T-helper 1 cell treated with Interleukin-12 subunit alpha and Interleukin-12 subunit beta and Interleukin-4 antibody, amounts not matched to agents 30 ng/mL and 1 ng/mL, for 36 hours (primary cell): ENCODE measurements around the gene GTF2F2. TPM values are rescaled to one million over a fixed set of nuclear protein-coding genes. Genes with fewer than 3 reads are reported as not detected.

Source experiments
- intact Hi-C: fragments of 100-400 bp; cut with micrococcal nuclease; formaldehyde crosslinking; loops from one replicate; pipeline ENCODE4 v1.15.1; 2024
- total RNA-seq: library from RNA; stranded (reverse); gene quantifications from 2 replicates; pipeline ENCODE4 v1.2.3, GENCODE V29; 2022

The GTF2F2 gene
- total RNA-seq, 1 donor from 2014 or later: 21.1 TPM

GRCh38 chr13:45332036-45332830 lies 211.9 kb downstream of the GTF2F2 start:
- intact Hi-C loops: no loop called here

- intact Hi-C loops: no loop called here
Observed at GRCh38 chr13:45332831-45333219, 212.5 kb downstream of the GTF2F2 start.

DNA sequence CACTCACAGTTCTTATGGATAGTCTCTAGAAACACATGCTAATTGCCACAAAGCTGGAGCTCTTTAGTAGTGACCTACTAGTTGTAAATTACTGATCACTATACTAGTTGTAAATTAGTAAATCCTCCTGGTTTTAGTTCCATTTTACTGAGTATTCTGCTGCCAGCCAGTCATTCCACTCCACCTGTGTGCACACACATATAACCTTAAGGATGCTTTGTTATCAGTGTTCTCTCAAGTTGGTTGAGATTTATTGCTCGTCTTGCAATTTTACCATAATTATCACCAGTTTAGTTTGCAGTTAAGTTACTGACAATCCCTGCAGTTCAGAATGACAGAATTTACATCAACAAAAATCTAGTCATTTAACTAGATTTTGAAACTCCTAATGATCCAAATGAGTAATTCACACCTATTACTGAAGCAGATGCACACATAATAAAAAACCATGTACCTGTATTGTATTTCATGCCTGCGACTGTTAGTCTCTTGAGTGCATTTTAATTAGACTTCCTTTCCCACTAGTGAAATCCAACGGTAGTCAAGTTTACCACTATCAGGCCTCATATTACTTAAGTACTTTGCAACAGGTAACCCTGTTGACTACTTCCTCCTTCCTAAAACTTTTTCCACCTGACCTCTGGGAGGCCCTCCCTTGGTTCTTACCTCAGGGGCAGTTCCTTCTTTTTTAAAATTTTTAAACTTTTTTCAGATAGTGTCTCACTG lies 213.1 kb downstream of the GTF2F2 start:
- intact Hi-C loops: no loop called here

Other genes starting within 250 kb of the GTF2F2 start
- gene NUFIP1, start 131.0 kb upstream of the GTF2F2 start, total RNA-seq: 6.4 and 6.5 TPM in 2 replicates
- 24.3 and 28.8 TPM in 2 replicates for gene GPALPP1, start 131.0 kb upstream of the GTF2F2 start, total RNA-seq
- not detected in 2 replicates for gene KCTD4, start 80.5 kb downstream of the GTF2F2 start, total RNA-seq
- gene TPT1, start 220.7 kb downstream of the GTF2F2 start, total RNA-seq: 4,192 and 4,203 TPM in 2 replicates